ENCODE data around the gene PLXNA4. TPM values are rescaled to one million over a fixed set of nuclear protein-coding genes. Genes with fewer than 3 reads are reported as not detected.

PLXNA4 gene
- total RNA-seq, 2 experiments from 2014 or later = 0.75 to 0.85 TPM

DNA sequence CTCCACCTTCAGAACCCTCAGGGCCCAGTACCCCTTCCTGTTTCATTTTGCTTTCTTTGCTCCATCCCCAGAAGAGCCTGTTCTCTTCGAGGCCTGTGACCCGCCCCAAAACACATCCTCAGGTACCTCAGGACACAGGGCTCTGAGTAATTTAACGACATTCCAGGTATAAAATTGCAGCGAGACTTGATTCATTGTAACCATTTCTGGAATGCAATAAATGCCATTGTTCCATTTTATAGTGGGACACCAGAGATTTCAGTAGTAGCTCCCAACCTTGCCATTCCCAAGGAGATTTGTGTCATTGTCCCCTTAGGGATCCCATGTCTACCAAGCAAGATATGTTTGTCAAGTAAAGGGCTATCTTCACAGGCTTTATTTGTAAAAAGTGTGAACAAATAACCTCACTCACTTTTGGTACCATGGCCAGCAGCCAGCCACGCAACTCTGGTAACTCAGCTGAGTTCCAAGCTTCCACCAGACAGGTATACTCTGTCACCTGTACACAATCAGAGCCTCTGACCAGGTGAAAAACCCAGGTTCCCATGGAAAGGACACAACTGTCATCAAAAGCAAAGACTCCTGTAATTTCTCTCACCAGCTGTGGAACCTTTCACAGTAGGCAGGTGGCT, 441.3 kb downstream of the PLXNA4 start:
- no peaks in the 10 kb centered on the region for H3K9me3 Mint-ChIP-seq
- no peaks in the 10 kb centered on the region for H3K4me1 ChIP-seq (ENCODE audit: insufficient read depth, low read length)
- CTCF ChIA-PET = no interaction called here
- no peaks in the 10 kb centered on the region for H3K4me1 Mint-ChIP-seq (ENCODE audit: low read depth)
- no peak for DNase-seq
- ATAC-seq (ENCODE audit: poor library complexity) = no peak
- H3K36me3 ChIP-seq (ENCODE audit: insufficient read depth, low read length) = no peaks in the 10 kb centered on the region
- H3K27me3 ChIP-seq (ENCODE audit: control insufficient read depth in 1 of 2, insufficient read depth in 2 of 2, low read length in 2 of 2) = no peaks in the 10 kb centered on the region
- H3K27ac ChIP-seq (ENCODE audit: low read depth in 1 of 2, low read length in 2 of 2) = no peak overlapping the region
- intact Hi-C loops (cut with DNase I, micrococcal nuclease) = no loop called here
- no peak overlapping the region for H3K27ac Mint-ChIP-seq
- no peak overlapping the region for H3K4me3 ChIP-seq (ENCODE audit: low read length)
- TF ChIP-seq, protein P1, sequence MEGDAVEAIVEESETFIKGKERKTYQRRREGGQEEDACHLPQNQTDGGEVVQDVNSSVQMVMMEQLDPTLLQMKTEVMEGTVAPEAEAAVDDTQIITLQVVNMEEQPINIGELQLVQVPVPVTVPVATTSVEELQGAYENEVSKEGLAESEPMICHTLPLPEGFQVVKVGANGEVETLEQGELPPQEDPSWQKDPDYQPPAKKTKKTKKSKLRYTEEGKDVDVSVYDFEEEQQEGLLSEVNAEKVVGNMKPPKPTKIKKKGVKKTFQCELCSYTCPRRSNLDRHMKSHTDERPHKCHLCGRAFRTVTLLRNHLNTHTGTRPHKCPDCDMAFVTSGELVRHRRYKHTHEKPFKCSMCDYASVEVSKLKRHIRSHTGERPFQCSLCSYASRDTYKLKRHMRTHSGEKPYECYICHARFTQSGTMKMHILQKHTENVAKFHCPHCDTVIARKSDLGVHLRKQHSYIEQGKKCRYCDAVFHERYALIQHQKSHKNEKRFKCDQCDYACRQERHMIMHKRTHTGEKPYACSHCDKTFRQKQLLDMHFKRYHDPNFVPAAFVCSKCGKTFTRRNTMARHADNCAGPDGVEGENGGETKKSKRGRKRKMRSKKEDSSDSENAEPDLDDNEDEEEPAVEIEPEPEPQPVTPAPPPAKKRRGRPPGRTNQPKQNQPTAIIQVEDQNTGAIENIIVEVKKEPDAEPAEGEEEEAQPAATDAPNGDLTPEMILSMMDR (IDR thresholded peaks at IDR 0.05) = no peak
- H3K27me3 Mint-ChIP-seq = no peaks in the 10 kb centered on the region
- POLR2A ChIA-PET = no interaction called here
- H3K9me3 ChIP-seq (ENCODE audit: control insufficient read depth in 1 of 2, insufficient read depth in 1 of 2, low read length in 2 of 2) = no peaks in the 10 kb centered on the region
- H3K4me3 Mint-ChIP-seq = no peak overlapping the region
- no peaks in the 10 kb centered on the region for H3K36me3 Mint-ChIP-seq (ENCODE audit: low read depth)

DNA sequence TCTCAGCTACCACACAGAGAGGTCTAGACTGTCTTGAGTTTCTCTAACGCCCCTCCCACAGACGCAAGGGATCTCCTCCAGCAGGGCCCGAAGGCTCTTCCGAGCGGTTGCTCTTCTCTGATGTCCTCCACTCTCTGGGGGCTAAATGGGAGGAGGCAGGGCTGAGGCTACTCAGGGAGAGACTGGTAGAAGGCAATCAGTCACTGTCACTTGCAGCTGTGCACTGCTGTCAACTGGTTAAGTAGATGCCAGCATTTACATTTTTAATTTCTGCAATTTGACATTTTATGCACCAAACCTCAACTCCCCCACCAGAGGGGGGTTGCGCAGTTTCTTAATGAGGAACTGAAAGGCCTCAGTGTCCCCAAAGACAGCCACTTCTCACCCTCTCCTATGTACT, 442.8 kb downstream of the PLXNA4 start:
- no peaks in the 10 kb centered on the region for H3K27me3 Mint-ChIP-seq
- no peaks in the 10 kb centered on the region for H3K36me3 ChIP-seq (ENCODE audit: insufficient read depth, low read length)
- DNase-seq (no peak), ATAC-seq (ENCODE audit: poor library complexity) (no peak)
- no peaks in the 10 kb centered on the region for H3K9me3 Mint-ChIP-seq
- no peaks in the 10 kb centered on the region for H3K27me3 ChIP-seq (ENCODE audit: control insufficient read depth in 1 of 2, insufficient read depth in 2 of 2, low read length in 2 of 2)
- no peak overlapping the region for H3K27ac Mint-ChIP-seq
- H3K9me3 ChIP-seq (ENCODE audit: control insufficient read depth in 1 of 2, insufficient read depth in 1 of 2, low read length in 2 of 2) = no peaks in the 10 kb centered on the region
- no peak overlapping the region for H3K27ac ChIP-seq (ENCODE audit: low read depth in 1 of 2, low read length in 2 of 2)
- TF ChIP-seq, protein P1 (IDR thresholded peaks at IDR 0.05) = no peak
- POLR2A ChIA-PET = no interaction called here
- H3K4me1 ChIP-seq (ENCODE audit: insufficient read depth, low read length) = no peaks in the 10 kb centered on the region
- H3K4me3 ChIP-seq (ENCODE audit: low read length) = no peak overlapping the region
- CTCF ChIA-PET = no interaction called here
- intact Hi-C loops (cut with DNase I, micrococcal nuclease) = no loop called here
- H3K4me1 Mint-ChIP-seq (ENCODE audit: low read depth) = no peaks in the 10 kb centered on the region
- H3K36me3 Mint-ChIP-seq (ENCODE audit: low read depth) = no peaks in the 10 kb centered on the region
- H3K4me3 Mint-ChIP-seq = no peak overlapping the region

DNA sequence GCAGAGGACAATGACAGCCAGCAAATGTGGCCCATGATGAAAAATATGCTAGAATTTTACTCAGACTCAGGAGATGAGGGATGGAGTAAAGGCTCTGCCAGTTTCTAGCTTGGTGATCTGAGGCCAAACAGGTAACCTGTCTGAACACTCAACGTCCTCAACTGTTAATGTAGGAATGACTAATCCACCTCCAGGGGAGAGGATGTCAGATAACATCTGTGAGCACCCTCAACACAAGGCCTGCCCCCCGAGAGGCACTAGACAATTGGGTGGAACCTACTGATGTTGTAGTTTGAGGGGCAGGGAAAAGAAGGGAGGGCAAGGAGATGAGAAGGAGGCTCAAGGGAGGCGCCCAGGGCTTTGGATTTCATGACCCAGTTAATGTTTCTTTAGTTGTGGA, 445.1 kb downstream of the PLXNA4 start:
- Histone ChIP-seq H3K9me3 (ENCODE audit: control insufficient read depth in 1 of 2, insufficient read depth in 1 of 2, low read length in 2 of 2) (no peaks in the 10 kb centered on the region), H3K27me3 (ENCODE audit: control insufficient read depth in 1 of 2, insufficient read depth in 2 of 2, low read length in 2 of 2) (no peaks in the 10 kb centered on the region), H3K36me3 (ENCODE audit: insufficient read depth, low read length) (no peaks in the 10 kb centered on the region), H3K4me1 (ENCODE audit: insufficient read depth, low read length) (no peaks in the 10 kb centered on the region), H3K27ac (ENCODE audit: low read depth in 1 of 2, low read length in 2 of 2) (no peak overlapping the region), H3K4me3 (ENCODE audit: low read length) (no peak overlapping the region)
- Mint-ChIP-seq H3K27ac (no peak overlapping the region), H3K27me3 (peaks cover 7% of the 10 kb centered on the region), H3K36me3 (ENCODE audit: low read depth) (no peaks in the 10 kb centered on the region), H3K9me3 (no peaks in the 10 kb centered on the region), H3K4me1 (ENCODE audit: low read depth) (no peaks in the 10 kb centered on the region), H3K4me3 (no peak overlapping the region)
- ATAC-seq (ENCODE audit: poor library complexity) (no peak), DNase-seq (no peak)
- CTCF ChIA-PET = no interaction called here
- intact Hi-C loops (cut with DNase I, micrococcal nuclease) = no loop called here
- TF ChIP-seq, protein P1 (IDR thresholded peaks at IDR 0.05) = no peak
- POLR2A ChIA-PET = no interaction called here

Data from CD4-positive, alpha-beta T cell (primary cell).